A549 (cell line): ENCODE measurements around the gene CCNYL1.

Experiments used
- CTCF ChIP-seq: fragments of >200 bp; sonication (Bioruptor Twin); formaldehyde crosslinking; IDR thresholded peaks from 3 replicates; pipeline ENCODE4 v1.5.1; 2016
- MAFK ChIP-seq: fragments of 450-650 bp; IDR thresholded peaks from 2 replicates; pipeline ENCODE4 v1.6.1; 2014; ENCODE audit not compliant: partially characterized antibody
- NR3C1 ChIP-seq: fragments of >200 bp; sonication (Bioruptor Twin); formaldehyde crosslinking; IDR thresholded peaks from 3 replicates; pipeline ENCODE4 v1.6.1; 2017
- TP53 ChIP-seq: fragments of 250-450 bp; sonication (Bioruptor Pico); IDR thresholded peaks from 2 replicates; pipeline ENCODE4 v1.5.0; 2021; ENCODE audit warnings: mild to moderate bottlenecking, moderate library complexity

GRCh38 chr2:207693641-207694249, 17.7 kb upstream of the CCNYL1 start:
- no peak for TF ChIP-seq CTCF
- TF ChIP-seq NR3C1: no peak
- TF ChIP-seq TP53 (CRISPR knock-in tag): no peak
- TF ChIP-seq MAFK: no peak
